Psoas muscle (tissue), 8 donors: ENCODE results near the gene C1QTNF3. TPM values are rescaled to one million over a fixed set of nuclear protein-coding genes. Genes with fewer than 3 reads are reported as not detected.
"Not testable (repeated sequence)": the region's sequence is repeated elsewhere in the genome, so short reads cannot be mapped to it uniquely, and the experiment has no call there.

Source experiments
- ATAC-seq, 4 donors: fragments of 200-7000 bp; cut with Tn5 transposase; one replicate each; pipeline ENCODE4 v1.9.1; 2020; ENCODE audit warnings: moderate library complexity in 3 of 4, mild to moderate bottlenecking in 2 of 4
- DNase-seq, 2 donors: peaks; one replicate each; pipeline ENCODE4 v3.0.0-alpha.2; 2020
- H3K27ac ChIP-seq: fragments of 200-600 bp; one replicate; pipeline ENCODE4 v1.8.0; 2022
- H3K27me3 ChIP-seq, 3 donors: fragments of 200-600 bp in 1 of 3; one replicate each; pipeline versions ENCODE4 v1.6.1 to v1.8.0; 2013 to 2022; ENCODE audit warnings: low read length in 2 of 3, mild to moderate bottlenecking in 2 of 3, moderate library complexity in 1 of 3; ENCODE audit not compliant: insufficient read depth in 3 of 3
- H3K36me3 ChIP-seq, 2 donors: fragments of 200-600 bp in 1 of 2; one replicate each; pipeline versions ENCODE4 v1.6.1 to v1.8.0; 2013 to 2022; ENCODE audit warnings: low read depth in 1 of 2, mild to moderate bottlenecking in 1 of 2, moderate library complexity in 1 of 2; ENCODE audit not compliant: insufficient read depth in 1 of 2
- H3K4me1 ChIP-seq: fragments of 200-600 bp; one replicate; pipeline ENCODE4 v1.8.0; 2022
- H3K4me3 ChIP-seq: fragments of 200-600 bp; one replicate; pipeline ENCODE4 v1.8.0; 2022; ENCODE audit warnings: mild to moderate bottlenecking
- H3K9me3 ChIP-seq: fragments of 200-600 bp; one replicate; pipeline ENCODE4 v1.8.0; 2022
- WGBS, 3 donors: extraction: QIAGEN DNeasy Blood & Tissue Kit; methylation state at CpG; one replicate each; pipeline versions ENCODE4 v1.1.6 to v1.1.7; 2013; 5-methylcytosine and 5-hydroxymethylcytosine counted together
- intact Hi-C, 2 donors: fragments of 100-400 bp; cut with DNase I; formaldehyde crosslinking; loops; one replicate each; pipeline versions ENCODE4 v1.11.0 to v1.14.2; 2022
- polyA plus RNA-seq, 3 donors: library from polyadenylated mRNA; stranded (reverse); fragments of 200-250 nt; gene quantifications; one replicate each; pipeline ENCODE4 v1.2.3, GENCODE V29; 2013
- total RNA-seq, 4 donors: library from RNA; stranded (reverse); fragmentation: NEBNext Ultra II Directional in 2 of 4; extraction: Animal tissue kit (Norgen Biotek cat#: 25700) in 2 of 4; gene quantifications; one replicate each; pipeline versions ENCODE4 v1.2.1 to v1.2.4, GENCODE V29; 2021 to 2023
- TF ChIP-seq, protein P1 (sequence below): fragments of 200-600 bp; IDR thresholded peaks from one replicate; pipeline ENCODE4 v1.8.0; 2022; ENCODE audit warnings: antibody characterized with exemption
- donor health status: healthy with polysubstance abuse.
- donor health status: DM: no; HTN: no; CAD: no; lungs with moderate emphysema.
- donor health status: Bipolar disorder and iron deficiency.
- donor health status: healthy.
- donor health status: DM: yes; HTN: yes; CAD: no.
- donor health status: DM: no; HTN: no; CAD: no.
- donor health status: DM: no; HTN: no; CAD: no.
- donor health status: DM: yes; HTN: yes; CAD: no.

Gene C1QTNF3
- total and polyA plus RNA-seq, 7 donors, result 0.31 to 5.9 (median 0.55) TPM; not detected in 1

DNA sequence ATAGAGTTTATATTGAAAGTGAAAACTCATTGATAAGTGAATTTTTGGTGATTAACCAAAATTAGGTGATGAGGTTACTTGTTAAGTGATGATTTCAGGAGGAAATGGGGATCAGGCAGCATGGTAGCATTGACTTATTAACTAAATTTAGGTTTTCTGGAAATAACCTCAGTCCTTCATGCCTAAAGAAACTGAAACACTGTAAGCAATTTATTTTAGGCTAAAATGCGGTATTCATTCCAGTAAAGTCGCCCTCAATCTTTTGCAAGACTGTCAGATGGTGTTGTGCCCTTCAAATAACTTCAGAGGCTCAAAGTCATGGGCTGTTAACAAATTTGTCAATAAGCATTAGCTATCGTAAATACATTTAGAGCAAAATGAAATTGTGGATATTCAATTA lies 27.6 kb upstream of the C1QTNF3 start:
- ATAC-seq, H3K4me1 ChIP-seq, H3K36me3 ChIP-seq, H3K27me3 ChIP-seq, H3K27ac ChIP-seq, DNase-seq, H3K4me3 ChIP-seq, intact Hi-C loops, H3K9me3 ChIP-seq: not testable (repeated sequence)
- WGBS, 3 donors, result 83 to 96% (median 85%) methylated on average over 3 of the region's 3 CpGs

DNA sequence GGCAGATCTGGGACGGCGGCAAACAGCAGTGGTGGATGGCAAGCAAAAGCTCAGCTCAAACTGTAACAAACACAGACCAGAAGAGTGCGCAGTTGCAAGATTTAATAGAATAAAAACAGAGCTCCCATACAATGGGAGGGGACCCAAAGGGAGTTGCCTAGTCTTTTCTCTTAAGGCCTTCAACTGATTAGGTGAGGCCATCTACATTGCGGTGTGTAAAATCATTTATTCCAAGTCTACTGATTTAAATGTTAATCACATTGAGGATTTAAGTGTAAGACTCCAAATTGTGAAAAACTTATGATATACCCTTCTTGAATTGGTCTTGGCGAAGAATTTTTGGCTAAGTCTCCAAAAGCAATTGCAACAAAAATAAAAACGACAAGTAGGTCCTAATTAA lies 21.6 kb upstream of the C1QTNF3 start:
- Histone ChIP-seq H3K4me3 (no peak overlapping the region), H3K4me1 (no peaks in the 10 kb centered on the region), H3K36me3 (peaks cover 0 to 3% of the 10 kb centered on the region in 2 donors), H3K27ac (no peak overlapping the region), H3K27me3 (no peaks in the 10 kb centered on the region), H3K9me3 (no peaks in the 10 kb centered on the region)
- DNase-seq (no peak), ATAC-seq (no peak)
- 96 to 98% (median 97%) methylated on average over 6 of the region's 6 CpGs for WGBS, 3 donors
- TF ChIP-seq, protein P1, sequence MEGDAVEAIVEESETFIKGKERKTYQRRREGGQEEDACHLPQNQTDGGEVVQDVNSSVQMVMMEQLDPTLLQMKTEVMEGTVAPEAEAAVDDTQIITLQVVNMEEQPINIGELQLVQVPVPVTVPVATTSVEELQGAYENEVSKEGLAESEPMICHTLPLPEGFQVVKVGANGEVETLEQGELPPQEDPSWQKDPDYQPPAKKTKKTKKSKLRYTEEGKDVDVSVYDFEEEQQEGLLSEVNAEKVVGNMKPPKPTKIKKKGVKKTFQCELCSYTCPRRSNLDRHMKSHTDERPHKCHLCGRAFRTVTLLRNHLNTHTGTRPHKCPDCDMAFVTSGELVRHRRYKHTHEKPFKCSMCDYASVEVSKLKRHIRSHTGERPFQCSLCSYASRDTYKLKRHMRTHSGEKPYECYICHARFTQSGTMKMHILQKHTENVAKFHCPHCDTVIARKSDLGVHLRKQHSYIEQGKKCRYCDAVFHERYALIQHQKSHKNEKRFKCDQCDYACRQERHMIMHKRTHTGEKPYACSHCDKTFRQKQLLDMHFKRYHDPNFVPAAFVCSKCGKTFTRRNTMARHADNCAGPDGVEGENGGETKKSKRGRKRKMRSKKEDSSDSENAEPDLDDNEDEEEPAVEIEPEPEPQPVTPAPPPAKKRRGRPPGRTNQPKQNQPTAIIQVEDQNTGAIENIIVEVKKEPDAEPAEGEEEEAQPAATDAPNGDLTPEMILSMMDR, result no peak
- intact Hi-C loops, result no loop called here

DNA sequence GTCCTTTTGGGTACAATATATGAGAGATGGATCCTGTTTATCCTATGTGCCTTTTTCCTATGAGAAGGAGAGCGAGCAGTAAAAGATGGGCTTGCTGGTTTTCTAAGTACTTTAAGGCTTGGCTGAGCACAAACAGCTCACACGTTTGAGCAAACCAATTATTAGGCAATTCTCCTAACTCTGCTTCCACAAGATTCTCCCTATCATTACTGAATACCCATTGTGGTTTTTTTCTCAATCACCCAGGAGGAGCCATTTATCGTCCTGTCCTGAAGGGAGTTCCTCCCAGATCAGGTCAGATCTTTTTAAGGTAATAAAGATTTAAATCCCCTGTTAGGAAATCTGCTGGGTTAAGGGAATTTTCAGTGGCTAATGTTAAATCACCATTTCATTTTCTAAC lies 19.4 kb upstream of the C1QTNF3 start:
- H3K9me3 ChIP-seq, result no peaks in the 10 kb centered on the region
- H3K27ac ChIP-seq, result no peak overlapping the region
- intact Hi-C loops, result no loop called here
- no peaks in the 10 kb centered on the region for H3K27me3 ChIP-seq
- TF ChIP-seq, protein P1, result no peak
- WGBS, 3 donors, result 74 to 83% (median 79%) methylated on average over 3 of the region's 3 CpGs
- H3K36me3 ChIP-seq, result peaks cover 0 to 3% of the 10 kb centered on the region in 2 donors
- no peaks in the 10 kb centered on the region for H3K4me1 ChIP-seq
- ATAC-seq, result no peak
- no peak for DNase-seq
- H3K4me3 ChIP-seq, result no peak overlapping the region

DNA sequence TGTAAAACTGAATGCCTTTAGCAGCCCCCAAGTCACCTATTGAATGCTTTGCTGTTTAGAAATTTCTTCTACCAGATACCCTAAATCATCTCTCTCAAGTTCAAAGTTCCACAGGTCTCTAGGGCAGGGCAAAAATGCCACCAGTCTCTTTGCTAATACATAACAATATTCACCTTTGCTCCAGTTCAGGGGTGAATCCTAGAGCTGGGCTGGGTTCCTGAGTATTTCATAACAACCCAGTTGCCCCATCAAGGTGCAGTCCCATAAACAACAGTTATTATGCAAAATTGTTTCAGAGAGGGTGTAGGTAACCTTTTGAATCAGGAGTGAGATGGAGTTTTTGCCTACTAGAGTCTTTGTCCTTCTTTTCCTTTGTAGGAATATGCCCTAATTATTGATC lies 19.0 kb upstream of the C1QTNF3 start:
- no peak for DNase-seq
- Histone ChIP-seq H3K4me3 (no peak overlapping the region), H3K9me3 (no peaks in the 10 kb centered on the region), H3K4me1 (no peaks in the 10 kb centered on the region), H3K27me3 (no peaks in the 10 kb centered on the region), H3K36me3 (peaks cover 0 to 3% of the 10 kb centered on the region in 2 donors), H3K27ac (no peak overlapping the region)
- intact Hi-C loops, result no loop called here
- no peak for ATAC-seq
- TF ChIP-seq, protein P1, result no peak

DNA sequence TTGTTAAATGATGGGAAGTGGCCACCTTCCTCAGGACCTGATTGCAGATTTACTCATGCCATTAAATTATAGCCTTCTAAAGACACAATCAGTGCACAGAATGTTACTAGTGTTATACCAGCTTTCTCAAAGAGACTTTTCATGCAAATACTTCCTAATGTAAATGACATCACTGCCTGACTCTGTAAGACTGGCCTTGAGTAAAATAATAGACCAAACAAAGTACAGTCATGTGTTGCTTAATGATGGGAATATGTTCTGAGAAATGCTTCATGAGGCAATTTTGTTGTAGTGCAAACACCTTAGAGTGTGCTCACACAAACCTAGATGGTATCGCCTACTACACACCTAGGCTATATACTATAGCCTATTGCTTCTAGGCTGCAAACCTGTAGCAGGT lies 17.0 kb upstream of the C1QTNF3 start:
- Histone ChIP-seq H3K27me3 (no peaks in the 10 kb centered on the region), H3K27ac (no peak overlapping the region), H3K36me3 (peaks cover 0 to 3% of the 10 kb centered on the region in 2 donors), H3K4me3 (no peak overlapping the region), H3K9me3 (no peaks in the 10 kb centered on the region), H3K4me1 (no peaks in the 10 kb centered on the region)
- DNase-seq, result no peak
- no peak for ATAC-seq
- intact Hi-C loops, result no loop called here
- WGBS, 3 donors, result 97 to 99% (median 98%) methylated on average over 1 of the region's 1 CpG
- TF ChIP-seq, protein P1, result no peak
